Measurements from ENCODE around the gene NPR2. TPM values are rescaled to one million over a fixed set of nuclear protein-coding genes. Genes with fewer than 3 reads are reported as not detected.

The NPR2 gene
- total and polyA plus RNA-seq, 4 experiments from 2014 or later, result 0.97 to 15.9 (median 9.5) TPM

DNA sequence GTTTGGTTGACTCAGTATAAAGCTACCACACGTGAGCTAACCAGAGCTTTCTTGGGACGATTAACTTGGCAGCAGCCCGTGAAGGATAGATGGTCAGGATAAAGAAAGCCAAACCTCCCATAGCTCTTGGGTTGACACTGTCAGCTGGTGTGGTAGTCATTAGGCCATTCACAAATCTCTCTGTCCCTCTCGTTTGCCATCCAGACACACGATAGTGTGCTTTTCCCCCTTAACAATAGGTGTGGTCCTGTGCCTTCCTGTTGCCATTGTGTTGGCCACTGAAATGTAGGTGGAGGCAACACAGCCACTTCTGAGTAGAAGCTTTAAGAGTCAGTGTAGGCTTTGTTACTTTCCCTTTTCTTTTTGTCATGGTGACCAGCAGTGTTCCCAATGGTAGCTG is 67.1 kb downstream of the NPR2 start:
- Histone ChIP-seq H3K36me3 (ENCODE audit: insufficient read depth, low read length) (no peaks in the 10 kb centered on the region), H3K27me3 (ENCODE audit: insufficient read depth, low read length) (no peaks in the 10 kb centered on the region), H3K27ac (ENCODE audit: low read depth, low read length) (no peak overlapping the region), H3K4me1 (ENCODE audit: insufficient read depth, low read length) (no peaks in the 10 kb centered on the region), H3K4me3 (ENCODE audit: low read length in 2 of 2) (no peak overlapping the region), H3K9me3 (ENCODE audit: control insufficient read depth in 1 of 2, low read length in 2 of 2) (no peaks in the 10 kb centered on the region)
- Mint-ChIP-seq H3K27ac (no peak overlapping the region), H3K9me3 (peaks cover 0 to 2% (median 0%) of the 10 kb centered on the region in 8 donors), H3K36me3 (no peaks in the 10 kb centered on the region), H3K27me3 (peaks cover 10 to 14% of the 10 kb centered on the region in 2 donors), H3K4me1 (peaks cover 0 to 3% (median 1%) of the 10 kb centered on the region in 4 donors), H3K4me3 (no peak overlapping the region)
- ChIA-PET CTCF (ENCODE audit: partially characterized antibody) (interaction anchor here (0.9 to 1.4 kb wide), 4 partner anchors 24 to 83 kb away, joined by 3 to 5 read pairs (median 3); no protein-coding TSS in a partner anchor), POLR2A (ENCODE audit: partially characterized antibody) (no interaction called here)
- no peak for DNase-seq
- intact Hi-C loops (cut with micrococcal nuclease), result no loop called here

Other genes with a start within 250 kb of the NPR2 start
- gene TESK1, start 186.3 kb upstream of the NPR2 start, total RNA-seq, result 10 to 100 TPM; 48.9 to 53.5 TPM
- gene TESK1, start 186.3 kb upstream of the NPR2 start, polyA plus RNA-seq, result 10 to 100 TPM in 1 of 2 donors, 1 to 10 TPM in 1; 3.3 to 17.1 TPM
- gene CD72, start 173.2 kb upstream of the NPR2 start, total RNA-seq, result 1 to 10 TPM; 4.4 to 6.5 TPM
- 1 to 10 TPM; 1.4 to 1.8 TPM for gene CD72, start 173.2 kb upstream of the NPR2 start, polyA plus RNA-seq
- gene SIT1, start 140.7 kb upstream of the NPR2 start, total RNA-seq, result 10 to 100 TPM; 68.7 to 70.2 TPM
- gene SIT1, start 140.7 kb upstream of the NPR2 start, polyA plus RNA-seq, result 100 to 1,000 TPM; 163 to 231 TPM
- over 10,000 TPM; 18,678 to 21,585 TPM for gene RMRP, start 133.6 kb upstream of the NPR2 start, total RNA-seq
- 10 to 100 TPM in 1 of 2 donors, not detected in 1; 54.3 TPM for gene RMRP, start 133.6 kb upstream of the NPR2 start, polyA plus RNA-seq
- gene CCDC107, start 133.3 kb upstream of the NPR2 start, total RNA-seq, result 10 to 100 TPM; 28.4 to 30.4 TPM
- gene CCDC107, start 133.3 kb upstream of the NPR2 start, polyA plus RNA-seq, result 10 to 100 TPM; 90.5 to 92.5 TPM
- gene ARHGEF39, start 126.4 kb upstream of the NPR2 start, total RNA-seq, result not detected
- 1 to 10 TPM; 1.0 to 1.1 TPM for gene ARHGEF39, start 126.4 kb upstream of the NPR2 start, polyA plus RNA-seq
- gene CA9, start 117.7 kb upstream of the NPR2 start, total RNA-seq, result not detected
- gene CA9, start 117.7 kb upstream of the NPR2 start, polyA plus RNA-seq, result not detected
- 10 to 100 TPM; 72.6 to 79.6 TPM for gene TPM2, start 101.7 kb upstream of the NPR2 start, total RNA-seq
- under 1 TPM in 1 of 2 donors, not detected in 1; 0.79 TPM for gene TPM2, start 101.7 kb upstream of the NPR2 start, polyA plus RNA-seq
- gene TLN1, start 59.4 kb upstream of the NPR2 start, total RNA-seq, result 100 to 1,000 TPM; 294 to 316 TPM
- gene TLN1, start 59.4 kb upstream of the NPR2 start, polyA plus RNA-seq, result 100 to 1,000 TPM in 1 of 2 donors, 10 to 100 TPM in 1; 13.7 to 137 TPM
- 10 to 100 TPM; 24.8 to 25.6 TPM for gene CREB3, start 58.9 kb upstream of the NPR2 start, total RNA-seq
- 10 to 100 TPM; 45.0 to 59.7 TPM for gene CREB3, start 58.9 kb upstream of the NPR2 start, polyA plus RNA-seq
- gene GBA2, start 42.4 kb upstream of the NPR2 start, total RNA-seq, result 10 to 100 TPM; 61.1 to 66.3 TPM
- gene GBA2, start 42.4 kb upstream of the NPR2 start, polyA plus RNA-seq, result 10 to 100 TPM; 16.3 to 27.1 TPM
- 10 to 100 TPM; 31.8 to 33.8 TPM for gene RGP1, start 42.3 kb upstream of the NPR2 start, total RNA-seq
- gene RGP1, start 42.3 kb upstream of the NPR2 start, polyA plus RNA-seq, result 1 to 10 TPM; 6.1 to 9.9 TPM
- not detected for gene MSMP, start 37.3 kb upstream of the NPR2 start, total RNA-seq
- 1 to 10 TPM in 1 of 2 donors, not detected in 1; 1.2 TPM for gene MSMP, start 37.3 kb upstream of the NPR2 start, polyA plus RNA-seq
- 1 to 10 TPM; 5.6 to 5.7 TPM for gene SPAG8, start 20.7 kb downstream of the NPR2 start, total RNA-seq
- 1 to 10 TPM; 1.0 to 1.7 TPM for gene SPAG8, start 20.7 kb downstream of the NPR2 start, polyA plus RNA-seq
- gene HINT2, start 23.5 kb downstream of the NPR2 start, total RNA-seq, result 10 to 100 TPM; 22.9 to 30.2 TPM
- 100 to 1,000 TPM in 1 of 2 donors, 10 to 100 TPM in 1; 75.4 to 111 TPM for gene HINT2, start 23.5 kb downstream of the NPR2 start, polyA plus RNA-seq
- gene FAM221B, start 37.1 kb downstream of the NPR2 start, total RNA-seq, result not detected
- not detected for gene FAM221B, start 37.1 kb downstream of the NPR2 start, polyA plus RNA-seq
- 10 to 100 TPM in 1 of 2 experiments, 1 to 10 TPM in 1; 7.4 to 10.5 TPM for gene TMEM8B, start 37.6 kb downstream of the NPR2 start, total RNA-seq
- 1 to 10 TPM; 2.0 to 2.4 TPM for gene TMEM8B, start 37.6 kb downstream of the NPR2 start, polyA plus RNA-seq
- gene OR13J1, start 78.8 kb downstream of the NPR2 start, total RNA-seq, result not detected
- not detected for gene OR13J1, start 78.8 kb downstream of the NPR2 start, polyA plus RNA-seq
- not detected for gene HRCT1, start 114.6 kb downstream of the NPR2 start, total RNA-seq
- gene HRCT1, start 114.6 kb downstream of the NPR2 start, polyA plus RNA-seq, result not detected
- gene SPAAR, start 117.9 kb downstream of the NPR2 start, total RNA-seq, result not detected
- gene SPAAR, start 117.9 kb downstream of the NPR2 start, polyA plus RNA-seq, result not detected
- gene OR2S2, start 166.6 kb downstream of the NPR2 start, total RNA-seq, result not detected
- not detected for gene OR2S2, start 166.6 kb downstream of the NPR2 start, polyA plus RNA-seq
- gene RECK, start 245.3 kb downstream of the NPR2 start, total RNA-seq, result 10 to 100 TPM; 12.1 to 12.8 TPM
- gene RECK, start 245.3 kb downstream of the NPR2 start, polyA plus RNA-seq, result 10 to 100 TPM; 15.9 to 26.9 TPM

All from CD4-positive, alpha-beta memory T cell (primary cell).